Skin epidermis (tissue), 12 donors: ENCODE data around the gene ANKRD44.

ENCODE experiments used
- H3K27ac ChIP-seq, 21 experiments: fragments of 200-600 bp; sonication (generic) in 11 of 21; one replicate each; pipeline ENCODE4 v1.5.0; 2020; ENCODE audit warnings: mild to moderate bottlenecking in 3 of 21, inconsistent platforms in 2 of 21, moderate library complexity in 2 of 21
- H3K4me3 ChIP-seq, 7 experiments: fragments of 200-600 bp; sonication (generic) in 2 of 7; one replicate each; pipeline ENCODE4 v1.5.0; 2020; ENCODE audit warnings: inconsistent platforms in 2 of 7, mild to moderate bottlenecking in 2 of 7, moderate library complexity in 1 of 7

Gene ANKRD44

DNA sequence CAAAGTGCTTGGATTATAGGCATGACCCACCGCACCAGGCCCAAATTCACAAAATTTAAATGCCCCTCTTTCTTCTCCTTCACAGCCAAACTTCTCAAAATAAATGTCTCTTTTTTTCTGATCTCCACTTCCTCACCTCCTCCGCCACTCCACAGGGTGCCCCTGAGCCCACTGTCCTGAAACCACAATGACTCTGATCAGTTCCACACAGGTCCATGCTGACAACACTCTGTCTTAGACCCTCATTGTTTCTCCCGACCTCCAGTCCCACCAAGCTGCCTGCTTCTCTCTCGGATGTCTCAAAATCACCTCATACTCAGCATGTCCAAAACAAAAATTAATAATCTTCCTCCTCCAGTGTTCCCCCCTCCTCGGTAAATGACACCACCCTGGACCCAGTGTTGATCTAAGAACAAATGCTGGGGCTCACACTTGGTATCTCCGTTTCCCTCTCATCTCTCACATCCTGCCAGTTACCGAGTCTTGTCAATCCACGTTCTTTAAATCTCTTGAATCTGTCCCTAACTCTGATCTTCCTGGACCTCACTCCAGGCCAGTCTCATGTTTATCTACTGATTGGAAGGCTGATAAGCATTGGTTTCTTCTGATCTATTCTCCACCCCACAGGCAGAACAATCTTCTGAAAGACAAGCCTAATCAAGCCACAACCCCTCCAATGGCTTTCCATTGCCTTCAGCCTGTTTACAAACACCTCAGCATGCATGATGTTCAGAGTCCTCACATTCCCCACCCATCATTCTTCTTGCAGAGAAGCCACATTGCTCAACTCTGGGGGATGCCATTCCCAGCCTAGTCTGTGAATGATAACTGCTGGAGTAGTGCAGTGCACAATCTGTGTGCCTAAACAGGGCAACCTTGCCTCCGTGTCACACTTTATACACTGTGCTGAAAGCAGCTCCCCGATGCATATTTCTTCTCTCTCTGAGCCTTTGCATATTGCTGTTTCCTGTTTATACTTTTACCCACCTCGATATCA lies 12.4 kb upstream of the ANKRD44 start:
- H3K4me3 ChIP-seq = no peak overlapping the region

GRCh38 chr2:197322143-197322542 lies 11.6 kb upstream of the ANKRD44 start:
- Histone ChIP-seq H3K4me3 (no peak overlapping the region), H3K27ac (peak overlapping the region in 2 of 21 experiments; percentile 78 to 82)

More for the DNA sequence above, 12.4 kb upstream of the ANKRD44 start:
- H3K27ac ChIP-seq = peak overlapping the region in 6 of 21 experiments; percentile 9 to 82 (median 65)

GRCh38 chr2:197315371-197315770 lies 4.8 kb upstream of the ANKRD44 start:
- Histone ChIP-seq H3K27ac (no peak overlapping the region), H3K4me3 (no peak overlapping the region)

DNA sequence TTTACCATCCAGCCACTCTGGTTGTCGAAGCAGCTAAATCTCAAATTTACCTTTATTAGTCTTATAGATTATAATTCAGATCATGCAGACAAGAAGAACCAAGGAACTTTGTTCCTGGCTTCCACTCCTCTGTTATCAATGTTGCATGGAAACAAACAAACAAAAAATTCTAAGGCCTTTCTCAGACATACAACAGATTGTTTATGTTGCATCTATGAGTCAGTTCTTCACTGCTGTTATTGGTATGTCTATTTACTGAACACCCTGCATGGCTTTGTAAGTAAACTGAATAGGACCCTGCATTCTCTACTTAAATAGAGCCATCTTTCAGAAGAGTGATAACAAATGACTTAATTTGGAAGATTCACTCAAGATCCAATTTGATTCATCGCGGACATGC lies 1.6 kb upstream of the ANKRD44 start:
- H3K4me3 ChIP-seq = no peak overlapping the region
- peak overlapping the region in 1 of 21 experiments; percentile 99 for H3K27ac ChIP-seq

- peak overlapping the region in 1 of 7 experiments; percentile 62 for H3K4me3 ChIP-seq
These were observed 947 bp upstream of the ANKRD44 start for GRCh38 chr2:197311421-197312033.

DNA sequence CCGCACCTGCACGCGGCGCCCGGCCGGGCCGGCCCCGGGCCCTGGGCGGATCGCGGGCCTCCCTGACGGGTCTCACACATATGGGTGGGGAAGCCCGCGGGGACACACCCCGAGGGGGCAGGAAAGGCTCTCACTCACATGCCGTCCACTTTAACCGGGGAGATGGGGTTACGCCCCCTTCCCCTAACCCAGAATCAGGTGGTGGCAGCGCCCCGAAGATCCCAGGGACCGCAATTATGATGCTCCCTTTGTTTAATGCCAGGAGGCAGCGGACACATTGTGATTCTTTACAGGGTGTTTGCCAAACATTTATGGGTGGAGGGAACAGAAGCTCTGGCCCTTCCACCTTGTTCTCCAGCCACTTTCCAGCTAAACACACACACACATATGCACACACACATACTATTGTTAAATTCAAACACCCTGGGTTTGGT lies 424 bp upstream of the ANKRD44 start:
- Histone ChIP-seq H3K27ac (peak overlapping the region in 12 of 21 experiments; percentile 37 to 99 (median 72)), H3K4me3 (peak overlapping the region; percentile 50 to 62 (median 59))

More at GRCh38 chr2:197311421-197312033, 947 bp upstream of the ANKRD44 start:
- H3K27ac ChIP-seq = peak overlapping the region in 8 of 21 experiments; percentile 57 to 99 (median 70)

DNA sequence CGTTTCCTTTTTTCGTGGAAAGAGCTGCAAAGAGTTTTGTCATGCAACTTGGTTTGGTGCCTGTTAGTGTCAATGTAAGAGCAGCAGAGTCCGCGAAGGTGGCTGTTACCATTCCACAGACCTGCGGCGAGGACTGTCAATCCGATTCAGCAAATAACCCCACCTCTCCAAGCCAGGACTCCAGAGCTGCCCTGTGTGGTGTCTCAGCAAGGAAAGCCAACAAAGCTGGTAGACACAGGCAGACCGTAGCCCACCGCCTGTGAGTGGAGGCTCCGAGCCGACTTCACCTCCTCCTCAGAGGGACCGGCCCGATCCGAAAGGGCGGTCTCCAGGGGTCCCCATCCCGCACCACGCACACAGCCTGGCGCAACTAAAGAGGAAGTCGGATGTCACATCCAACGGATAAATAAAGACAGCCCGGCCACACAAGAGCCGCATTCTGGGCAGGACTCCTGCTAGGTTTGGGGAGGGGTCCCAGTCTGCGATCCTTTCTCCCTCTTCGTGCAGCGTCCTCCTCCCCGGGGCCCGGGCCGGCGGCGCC lies 819 bp downstream of the ANKRD44 start:
- peak overlapping the region; percentile 31 to 99 (median 82) for H3K27ac ChIP-seq
- peak overlapping the region; percentile 50 to 62 (median 59) for H3K4me3 ChIP-seq

GRCh38 chr2:197308996-197309690 lies 1.4 kb downstream of the ANKRD44 start:
- H3K4me3 ChIP-seq = peak overlapping the region; percentile 50 to 62 (median 59)
- H3K27ac ChIP-seq = peak overlapping the region in 19 of 21 experiments; percentile 31 to 99 (median 85)

- H3K4me3 ChIP-seq = peak overlapping the region in 5 of 7 experiments; percentile 55 to 62 (median 59)
These were observed 2.0 kb downstream of the ANKRD44 start for GRCh38 chr2:197308585-197308984.

DNA sequence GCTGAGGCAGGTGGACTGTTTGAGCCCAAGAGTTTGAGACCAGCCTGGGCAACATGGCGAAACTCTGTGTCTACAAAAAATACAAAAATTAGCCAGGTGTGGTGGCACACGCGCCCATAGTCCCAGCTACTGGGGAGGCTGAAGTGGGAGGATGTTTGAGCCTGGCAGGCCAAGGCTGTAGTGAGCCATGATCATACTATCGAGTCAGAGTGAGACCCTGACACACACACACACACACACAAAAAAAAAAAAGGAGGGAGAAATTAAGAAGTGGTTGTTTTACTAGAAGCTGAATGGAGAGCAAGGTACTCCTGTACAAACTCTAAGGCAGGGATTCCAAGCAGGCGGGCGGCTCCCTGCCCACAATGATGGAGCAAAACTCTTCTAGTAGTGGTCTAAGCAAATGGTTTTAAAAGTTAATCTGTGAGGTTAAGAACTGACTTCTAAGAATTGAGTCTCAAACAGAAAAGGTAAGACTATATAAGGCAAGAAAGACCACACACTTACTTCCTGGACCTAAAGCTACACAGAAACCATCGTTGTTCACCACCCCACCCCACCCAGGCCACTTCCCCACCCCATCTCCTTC lies 2.6 kb downstream of the ANKRD44 start:
- H3K27ac ChIP-seq = peak overlapping the region in 20 of 21 experiments; percentile 28 to 99 (median 82)
- H3K4me3 ChIP-seq = peak overlapping the region in 3 of 7 experiments; percentile 55 to 60 (median 59)

More at GRCh38 chr2:197308585-197308984, 2.0 kb downstream of the ANKRD44 start:
- peak overlapping the region in 17 of 21 experiments; percentile 28 to 99 (median 87) for H3K27ac ChIP-seq

DNA sequence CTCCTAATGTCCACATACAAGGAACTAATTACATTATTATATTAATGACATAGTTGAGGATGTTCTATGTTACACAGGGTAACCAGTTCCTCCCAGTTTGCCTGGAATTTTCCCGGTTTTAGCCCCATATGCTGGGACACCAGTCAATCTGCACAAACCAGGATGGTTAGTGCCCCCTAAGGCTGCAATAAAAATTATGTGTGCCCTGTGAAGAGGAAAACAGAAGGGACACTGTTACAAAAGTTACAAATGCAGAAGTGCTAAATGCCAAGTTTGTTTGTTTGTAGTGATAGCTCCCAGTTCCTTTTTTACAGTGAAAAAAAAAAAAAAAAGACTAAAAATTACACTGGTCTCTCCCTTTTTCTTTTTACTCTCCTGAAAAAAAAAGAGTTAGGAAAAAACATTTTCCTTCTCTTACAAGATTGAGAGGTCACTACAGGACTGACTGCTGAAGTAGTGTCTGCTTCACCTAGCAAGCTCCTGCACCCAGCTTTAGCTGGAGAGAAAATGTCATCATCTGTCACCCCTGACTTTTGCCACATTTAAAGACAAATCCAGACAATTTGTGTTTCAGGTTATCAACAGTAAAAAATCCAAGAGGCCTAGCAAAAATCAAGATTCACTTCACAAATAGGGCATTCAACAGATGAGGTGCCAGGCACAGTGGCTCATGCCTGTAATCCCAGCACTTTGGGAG lies 3.2 kb downstream of the ANKRD44 start:
- H3K4me3 ChIP-seq = no peak overlapping the region
- peak overlapping the region in 20 of 21 experiments; percentile 28 to 99 (median 82) for H3K27ac ChIP-seq

- H3K4me3 ChIP-seq = no peak overlapping the region
- peak overlapping the region in 18 of 21 experiments; percentile 10 to 99 (median 82) for H3K27ac ChIP-seq
These were observed 3.9 kb downstream of the ANKRD44 start for GRCh38 chr2:197306696-197307040.

GRCh38 chr2:197306024-197306695 lies 4.4 kb downstream of the ANKRD44 start:
- H3K27ac ChIP-seq = peak overlapping the region in 19 of 21 experiments; percentile 9 to 99 (median 78)
- no peak overlapping the region for H3K4me3 ChIP-seq

- peak overlapping the region in 10 of 21 experiments; percentile 7 to 99 (median 56) for H3K27ac ChIP-seq
- no peak overlapping the region for H3K4me3 ChIP-seq
These were observed 6.0 kb downstream of the ANKRD44 start for GRCh38 chr2:197304556-197305011.

GRCh38 chr2:197300139-197300538 lies 10.4 kb downstream of the ANKRD44 start:
- Histone ChIP-seq H3K4me3 (no peak overlapping the region), H3K27ac (peak overlapping the region in 2 of 21 experiments; percentile 34 to 99)

- no peak overlapping the region for H3K4me3 ChIP-seq
- peak overlapping the region in 8 of 21 experiments; percentile 9 to 83 (median 42) for H3K27ac ChIP-seq
These were observed 12.0 kb downstream of the ANKRD44 start for GRCh38 chr2:197298609-197299008.

DNA sequence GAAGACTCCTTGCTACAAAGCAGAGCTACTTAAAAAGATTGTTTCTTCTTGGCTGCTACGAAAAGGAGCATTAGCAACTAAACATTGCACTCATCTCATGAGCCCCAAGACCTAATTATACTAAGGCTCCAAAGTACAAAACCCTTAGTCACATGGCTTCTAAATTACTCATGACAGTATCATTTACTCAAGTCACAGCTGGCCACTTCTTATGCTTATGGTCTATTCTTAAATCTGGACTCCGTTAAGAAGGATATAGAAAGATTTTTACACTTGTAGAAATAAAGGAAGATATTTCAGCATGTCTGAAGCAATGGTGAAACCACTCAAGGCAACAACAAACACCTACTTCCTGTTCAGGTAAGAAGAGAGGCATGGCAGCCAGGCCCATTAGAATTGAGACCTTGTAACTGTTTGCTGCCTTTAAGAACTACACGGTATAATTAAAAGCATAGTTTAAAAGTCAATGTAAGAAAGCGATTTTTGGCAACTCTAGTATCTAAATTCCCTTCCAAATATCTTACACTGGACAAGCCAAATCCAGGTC lies 12.7 kb downstream of the ANKRD44 start:
- Histone ChIP-seq H3K27ac (peak overlapping the region in 11 of 21 experiments; percentile 10 to 83 (median 53)), H3K4me3 (no peak overlapping the region)
